Parathyroid adenoma (tissue), 2 donors: ENCODE results near the gene TNFRSF25.

Source experiments
- H2AFZ ChIP-seq: fragments of 300-600 bp; sonication (generic); one replicate; pipeline ENCODE4 v1.7.0; 2017; ENCODE audit warnings: antibody characterized with exemption, mild to moderate bottlenecking
- H3K27ac ChIP-seq: fragments of 300-600 bp; sonication (generic); one replicate; pipeline ENCODE4 v1.7.0; 2017
- H3K27me3 ChIP-seq: fragments of 300-600 bp; sonication (generic); one replicate; pipeline ENCODE4 v1.7.0; 2017; ENCODE audit warnings: low read length; ENCODE audit not compliant: control insufficient read depth, insufficient read depth
- H3K36me3 ChIP-seq: fragments of 300-600 bp; sonication (generic); one replicate; pipeline ENCODE4 v1.7.0; 2017; ENCODE audit warnings: low read length; ENCODE audit not compliant: control insufficient read depth, insufficient read depth
- H3K4me1 ChIP-seq: fragments of 300-600 bp; sonication (generic); one replicate; pipeline ENCODE4 v1.7.0; 2017; ENCODE audit warnings: control low read depth
- H3K4me2 ChIP-seq: fragments of 300-600 bp; sonication (generic); one replicate; pipeline ENCODE4 v1.7.0; 2017; ENCODE audit warnings: low read length
- H3K4me3 ChIP-seq: fragments of 300-600 bp; sonication (generic); one replicate; pipeline ENCODE4 v1.7.0; 2017; ENCODE audit warnings: low read depth, low read length
- H3K79me2 ChIP-seq: fragments of 300-600 bp; sonication (generic); one replicate; pipeline ENCODE4 v1.7.0; 2017; ENCODE audit warnings: control low read depth
- H3K9ac ChIP-seq: fragments of 300-600 bp; sonication (generic); one replicate; pipeline ENCODE4 v1.7.0; 2017; ENCODE audit warnings: mild to moderate bottlenecking
- H3K9me3 ChIP-seq: fragments of 300-600 bp; sonication (generic); one replicate; pipeline ENCODE4 v1.7.0; 2017; ENCODE audit warnings: low read length; ENCODE audit not compliant: control insufficient read depth
- CTCF ChIP-seq: fragments of 300-600 bp; sonication (generic); IDR thresholded peaks from one replicate; pipeline ENCODE4 v1.7.0; 2017; ENCODE audit warnings: antibody characterized with exemption, mild to moderate bottlenecking
- donor health status: primary hyperparathyroidism.

Gene TNFRSF25

GRCh38 chr1:6506210-6507036 is 40.5 kb upstream of the TNFRSF25 start:
- Histone ChIP-seq H3K36me3 (no peaks in the 10 kb centered on the region), H3K27me3 (no peaks in the 10 kb centered on the region), H3K4me2 (no peak overlapping the region), H3K79me2 (no peaks in the 10 kb centered on the region), H3K9ac (no peak overlapping the region), H3K27ac (no peak overlapping the region), H2AFZ (no peak overlapping the region), H3K4me1 (no peaks in the 10 kb centered on the region), H3K4me3 (no peak overlapping the region), H3K9me3 (no peaks in the 10 kb centered on the region)
- TF ChIP-seq CTCF = no peak

DNA sequence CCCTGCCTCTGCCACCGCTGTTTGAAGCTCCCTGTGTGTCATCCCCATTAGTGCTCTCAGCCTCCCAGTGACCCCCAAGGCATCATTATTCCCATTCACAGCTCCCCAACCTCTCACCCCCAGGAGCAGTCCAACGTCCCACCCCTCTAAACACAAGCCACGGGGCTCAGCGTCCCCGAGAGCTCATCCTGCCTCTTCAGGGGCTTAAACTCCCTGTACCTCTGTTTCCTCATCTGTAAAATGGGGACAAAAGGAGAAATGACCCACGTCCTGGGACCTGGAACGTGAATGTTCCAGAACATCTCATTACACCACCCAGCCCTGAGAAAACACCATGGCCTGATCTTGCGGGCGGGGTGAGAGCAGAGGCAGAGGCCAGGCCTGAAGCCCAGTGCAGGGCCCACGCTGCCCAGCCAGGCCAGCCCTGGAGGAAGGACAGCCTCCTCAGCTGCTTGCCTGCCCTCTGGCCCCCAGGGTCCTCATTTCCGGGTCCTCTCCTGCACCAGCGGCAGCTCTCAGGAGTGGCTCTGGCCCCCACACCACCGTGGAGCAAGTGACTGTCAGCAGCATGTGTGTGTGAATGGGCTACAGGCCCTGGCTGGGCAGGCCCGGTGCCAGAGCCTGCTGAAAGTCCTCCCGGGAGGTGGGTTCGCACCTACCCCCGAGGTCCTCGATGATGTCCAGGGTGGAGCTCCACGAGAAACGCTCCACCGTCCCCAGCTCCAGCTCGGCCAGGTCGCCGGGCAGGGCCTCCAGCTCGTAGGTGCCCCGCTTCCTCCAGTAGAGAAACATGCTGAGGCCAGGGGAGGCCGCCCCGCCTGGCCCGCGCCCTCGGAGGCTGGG is 39.6 kb upstream of the TNFRSF25 start:
- no peak overlapping the region for H3K4me3 ChIP-seq
- no peak for TF ChIP-seq CTCF
- H3K36me3 ChIP-seq = no peaks in the 10 kb centered on the region
- H3K4me2 ChIP-seq = no peak overlapping the region
- H3K4me1 ChIP-seq = no peaks in the 10 kb centered on the region
- H3K79me2 ChIP-seq = no peaks in the 10 kb centered on the region
- H2AFZ ChIP-seq = no peak overlapping the region
- no peaks in the 10 kb centered on the region for H3K9me3 ChIP-seq
- H3K9ac ChIP-seq = no peak overlapping the region
- H3K27me3 ChIP-seq = no peaks in the 10 kb centered on the region
- no peak overlapping the region for H3K27ac ChIP-seq

- Histone ChIP-seq H3K4me1 (no peaks in the 10 kb centered on the region), H3K36me3 (no peaks in the 10 kb centered on the region), H3K9me3 (no peaks in the 10 kb centered on the region), H3K79me2 (no peaks in the 10 kb centered on the region), H3K27me3 (no peaks in the 10 kb centered on the region), H3K4me2 (no peak overlapping the region), H3K27ac (no peak overlapping the region), H2AFZ (no peak overlapping the region), H3K4me3 (no peak overlapping the region), H3K9ac (no peak overlapping the region)
- TF ChIP-seq CTCF = no peak
These were observed 38.9 kb upstream of the TNFRSF25 start for GRCh38 chr1:6504887-6505286.

DNA sequence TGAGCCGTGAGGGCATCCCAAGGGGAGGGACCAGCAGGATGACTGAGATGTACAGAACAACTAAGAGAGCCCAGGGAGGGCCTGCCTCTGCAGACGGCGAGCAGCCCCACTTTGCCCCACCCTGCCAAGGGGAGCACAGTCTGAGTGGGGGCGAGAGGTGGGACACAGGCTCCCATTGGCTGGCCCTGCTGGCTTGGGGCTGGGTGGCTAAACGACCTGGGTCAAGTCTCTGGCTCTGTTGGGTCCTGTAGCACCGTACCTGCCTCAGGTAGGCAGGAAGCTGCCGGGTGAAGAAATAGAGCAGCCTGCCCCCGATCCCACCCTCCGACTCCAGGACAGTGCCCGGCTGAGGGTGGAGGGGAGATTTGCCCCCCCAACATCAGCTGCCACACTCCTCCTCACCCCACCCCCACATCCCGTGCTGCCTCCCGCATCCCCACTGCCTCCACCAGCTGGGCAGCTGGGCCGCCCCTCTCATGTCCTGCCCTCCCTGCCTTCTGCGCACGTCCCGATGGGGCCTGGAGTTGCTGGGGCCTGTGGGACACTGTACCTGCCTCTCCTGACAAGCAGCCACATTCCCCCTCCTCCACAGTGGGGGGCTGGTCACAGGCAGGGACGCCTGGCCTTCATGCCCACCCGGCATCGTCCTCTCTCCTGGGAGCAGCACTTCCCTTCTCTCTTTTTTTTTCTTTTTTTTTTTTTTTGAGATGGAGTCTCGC is 38.1 kb upstream of the TNFRSF25 start:
- Histone ChIP-seq H3K36me3 (no peaks in the 10 kb centered on the region), H2AFZ (no peak overlapping the region), H3K9me3 (no peaks in the 10 kb centered on the region), H3K27ac (no peak overlapping the region), H3K4me1 (no peaks in the 10 kb centered on the region), H3K79me2 (no peaks in the 10 kb centered on the region), H3K4me3 (no peak overlapping the region), H3K4me2 (no peak overlapping the region), H3K27me3 (no peaks in the 10 kb centered on the region), H3K9ac (no peak overlapping the region)
- no peak for TF ChIP-seq CTCF
